ENCODE measurements around the gene BOC.

BOC gene

GRCh38 chr3:113223475-113224281 lies 12.3 kb downstream of the BOC start:
- DNase-seq (ENCODE audit: low spot score): no peak

- no peak for DNase-seq (ENCODE audit: low spot score)
Measured at GRCh38 chr3:113225286-113225685, 13.9 kb downstream of the BOC start.

GRCh38 chr3:113226491-113226890 lies 15.1 kb downstream of the BOC start:
- no peak for DNase-seq (ENCODE audit: low spot score)

GRCh38 chr3:113227146-113227545 lies 15.8 kb downstream of the BOC start:
- DNase-seq (ENCODE audit: low spot score): no peak

- DNase-seq (ENCODE audit: low spot score): no peak
Measured at GRCh38 chr3:113228498-113229286, 17.3 kb downstream of the BOC start.

- no peak for DNase-seq (ENCODE audit: low spot score)
Measured at GRCh38 chr3:113231391-113231790, 20.0 kb downstream of the BOC start.

- no peak for DNase-seq (ENCODE audit: low spot score)
Measured at GRCh38 chr3:113231827-113232253, 20.5 kb downstream of the BOC start.

GRCh38 chr3:113232342-113232741 lies 21.0 kb downstream of the BOC start:
- DNase-seq (ENCODE audit: low spot score): no peak

GRCh38 chr3:113233497-113233896 lies 22.1 kb downstream of the BOC start:
- no peak for DNase-seq (ENCODE audit: low spot score)

- DNase-seq (ENCODE audit: low spot score): no peak
Measured at GRCh38 chr3:113234028-113234427, 22.7 kb downstream of the BOC start.

GRCh38 chr3:113234688-113235260 lies 23.4 kb downstream of the BOC start:
- no peak for DNase-seq (ENCODE audit: low spot score)

GRCh38 chr3:113238503-113238902 lies 27.1 kb downstream of the BOC start:
- no peak for DNase-seq (ENCODE audit: low spot score)

GRCh38 chr3:113240841-113241240 lies 29.5 kb downstream of the BOC start:
- no peak for DNase-seq (ENCODE audit: low spot score)

GRCh38 chr3:113241292-113242095 lies 30.1 kb downstream of the BOC start:
- DNase-seq (ENCODE audit: low spot score): no peak

- DNase-seq (ENCODE audit: low spot score): no peak
Measured at GRCh38 chr3:113242096-113242581, 30.8 kb downstream of the BOC start.

GRCh38 chr3:113243071-113243470 lies 31.7 kb downstream of the BOC start:
- DNase-seq (ENCODE audit: low spot score): no peak

- DNase-seq (ENCODE audit: low spot score): no peak
Measured at GRCh38 chr3:113243846-113244245, 32.5 kb downstream of the BOC start.

- no peak for DNase-seq (ENCODE audit: low spot score)
Measured at GRCh38 chr3:113245761-113246161, 34.4 kb downstream of the BOC start.

- no peak for DNase-seq (ENCODE audit: low spot score)
Measured at GRCh38 chr3:113247068-113247467, 35.7 kb downstream of the BOC start.

- no peak for DNase-seq (ENCODE audit: low spot score)
Measured at GRCh38 chr3:113247675-113248458, 36.5 kb downstream of the BOC start.

GRCh38 chr3:113249111-113249510 lies 37.8 kb downstream of the BOC start:
- no peak for DNase-seq (ENCODE audit: low spot score)

Data from HuH-7.5 (cell line).